Measurements from ENCODE around the gene GPR157.

The GPR157 gene

GRCh38 chr1:9128520-9129265, at the start of gene GPR157:
Gene GPR157 (minus strand): TSS chr1:9129102. CDS start chr1:9129027, 75 bp downstream.
- no peak; the same call in 1 of the 2 replicates for TF ChIP-seq CTCF (IDR thresholded peaks at IDR 0.05; ENCODE audit: low read depth, low read length)
- no peak for DNase-seq (ENCODE audit: extremely low read depth, low read depth)

GRCh38 chr1:9174762-9175161, 45.9 kb upstream of the GPR157 start:
- no peak for TF ChIP-seq CTCF (IDR thresholded peaks at IDR 0.05; ENCODE audit: low read depth, low read length)
- no peak for DNase-seq (ENCODE audit: extremely low read depth, low read depth)

- TF ChIP-seq CTCF (IDR thresholded peaks at IDR 0.05; ENCODE audit: low read depth, low read length) = no peak
- no peak for DNase-seq (ENCODE audit: extremely low read depth, low read depth)
Observed at GRCh38 chr1:9174243-9174642, 45.3 kb upstream of the GPR157 start.

GRCh38 chr1:9169601-9170137, 40.8 kb upstream of the GPR157 start:
- TF ChIP-seq CTCF (IDR thresholded peaks at IDR 0.05; ENCODE audit: low read depth, low read length) = no peak
- DNase-seq (ENCODE audit: extremely low read depth, low read depth) = no peak

- no peak for TF ChIP-seq CTCF (IDR thresholded peaks at IDR 0.05; ENCODE audit: low read depth, low read length)
- no peak for DNase-seq (ENCODE audit: extremely low read depth, low read depth)
Observed at GRCh38 chr1:9167638-9168037, 38.7 kb upstream of the GPR157 start.

- no peak for TF ChIP-seq CTCF (IDR thresholded peaks at IDR 0.05; ENCODE audit: low read depth, low read length)
- DNase-seq (ENCODE audit: extremely low read depth, low read depth) = no peak
Observed at GRCh38 chr1:9166289-9167235, 37.7 kb upstream of the GPR157 start.
